HepG2 (cell line): ENCODE results near the gene ARID5B. TPM values are rescaled to one million over a fixed set of nuclear protein-coding genes. Genes with fewer than 3 reads are reported as not detected.

Experiments
- ATAC-seq: fragments of 200-7000 bp; cut with Tn5 transposase; 3 replicates; pipeline ENCODE4 v1.9.1; 2020; ENCODE audit warnings: mild to moderate bottlenecking, moderate library complexity
- BruUV-seq: library from RNA; stranded (reverse); fragments of 400-500 nt; replicated peaks from 2 replicates; lab custom pipeline; 2021; lab: Mats Ljungman, UMichigan
- CTCF ChIA-PET: fragments of 300-600 bp; formaldehyde crosslinking; extraction: SDS; loops from one replicate; lab custom pipeline; 2021; ENCODE audit warnings: low total read pairs, inconsistent platforms, low intra/inter-chr PET ratio; lab: Yijun Ruan, JAX
- POLR2A ChIA-PET: fragments of 350-600 bp; sonication (Branson Sonifier 250); formaldehyde crosslinking; loops from one replicate; lab custom pipeline; 2020; ENCODE audit warnings: antibody characterized with exemption, inconsistent platforms; lab: Yijun Ruan, JAX
- DNase-seq: peaks from one replicate; pipeline ENCODE4 v3.0.0-alpha.2; 2015; ENCODE audit warnings: low spot score
- FAIRE-seq: peaks from 3 replicates; lab custom pipeline; 2011; peaks lifted over from hg19 to GRCh38; lab: Jason Lieb, UNC
- H2AFZ ChIP-seq: one replicate; pipeline ENCODE4 v1.6.1; 2011; ENCODE audit warnings: low read length, inconsistent platforms
- H3K27ac ChIP-seq: fragments of 300-600 bp; 3 replicates; pipeline ENCODE4 v1.8.0; 2011; ENCODE audit warnings: mixed run types, mild to moderate bottlenecking, mixed read lengths, low read length, inconsistent platforms; ENCODE audit not compliant: insufficient read depth; ENCODE audit errors: extremely low read length
- H3K27me3 ChIP-seq, 2 experiments: fragments of 200-600 bp in 1 of 2; 2 replicates in 1 of 2; 3 replicates in 1 of 2; pipeline versions ENCODE4 v1.6.0 to v1.8.0; 2011; ENCODE audit warnings: low read length in 2 of 2, mild to moderate bottlenecking in 2 of 2, moderate library complexity in 2 of 2, inconsistent platforms in 1 of 2; ENCODE audit not compliant: insufficient read depth in 2 of 2, control insufficient read depth in 1 of 2
- H3K36me3 ChIP-seq, 2 experiments: fragments of 200-600 bp in 1 of 2; replicated peaks in 1 of 2; 2 replicates in 1 of 2; 3 replicates in 1 of 2; pipeline versions ENCODE4 v1.5.1 to v1.8.0; 2011; ENCODE audit warnings: low read length in 2 of 2, inconsistent platforms in 1 of 2; ENCODE audit not compliant: insufficient read depth in 2 of 2, control insufficient read depth in 1 of 2
- H3K4me1 ChIP-seq: 2 replicates; pipeline ENCODE4 v1.5.1; 2012; ENCODE audit warnings: low read length, inconsistent platforms; ENCODE audit not compliant: insufficient read depth
- H3K4me2 ChIP-seq: 2 replicates; pipeline ENCODE4 v1.6.0; 2011; ENCODE audit warnings: low read depth, low read length, inconsistent platforms
- H3K4me3 ChIP-seq, 3 experiments: fragments of 200-600 bp in 1 of 3; sonication (generic), shearing (Covaris generic) in 1 of 3; replicated peaks in 1 of 3; 2 replicates each; pipeline ENCODE4 v1.5.1; 2011 to 2016; ENCODE audit warnings: low read length in 3 of 3, inconsistent platforms in 2 of 3, low read depth in 2 of 3, mild to moderate bottlenecking in 2 of 3, control low read depth in 1 of 3, mixed read lengths in 1 of 3; ENCODE audit not compliant: insufficient read depth in 1 of 3
- H3K79me2 ChIP-seq: one replicate; pipeline ENCODE4 v1.6.1; 2011; ENCODE audit warnings: low read length, inconsistent platforms; ENCODE audit not compliant: insufficient read depth
- H3K9ac ChIP-seq: 2 replicates; pipeline ENCODE4 v1.6.0; 2011; ENCODE audit warnings: mild to moderate bottlenecking, low read depth, low read length, inconsistent platforms; ENCODE audit not compliant: insufficient read depth
- H3K9me3 ChIP-seq: 2 replicates; pipeline ENCODE4 v1.5.1; 2012; ENCODE audit warnings: mild to moderate bottlenecking, low read length
- H4K20me1 ChIP-seq: 2 replicates; pipeline ENCODE4 v1.6.0; 2011; ENCODE audit warnings: inconsistent platforms, mild to moderate bottlenecking, low read length, moderate library complexity; ENCODE audit not compliant: insufficient read depth
- CEBPG ChIP-seq: IDR thresholded peaks from 2 replicates; pipeline ENCODE4 v1.6.1; 2016
- KDM4B ChIP-seq: sonication (generic); formaldehyde crosslinking; IDR thresholded peaks from 2 replicates; pipeline ENCODE4 v1.4.0; 2020; ENCODE audit warnings: missing genetic modification reagents
- KLF11 ChIP-seq: IDR thresholded peaks from 2 replicates; pipeline ENCODE4 v1.6.1; 2016; ENCODE audit warnings: missing compliant biosample characterization
- KLF9 ChIP-seq: IDR thresholded peaks from 2 replicates; pipeline ENCODE4 v1.6.1; 2016; ENCODE audit warnings: low read depth
- NR3C1 ChIP-seq: sonication (generic); formaldehyde crosslinking; IDR thresholded peaks from 2 replicates; pipeline ENCODE4 v1.4.0; 2020; ENCODE audit warnings: missing genetic modification reagents
- SRSF9 ChIP-seq: fragments of 200-400 bp; formaldehyde crosslinking; IDR thresholded peaks from 2 replicates; pipeline ENCODE4 v1.6.1; 2018; ENCODE audit warnings: borderline replicate concordance, mild to moderate bottlenecking, low read depth, low read length; ENCODE audit not compliant: insufficient read depth, poor library complexity, severe bottlenecking
- XRCC5 ChIP-seq: fragments of 200-400 bp; formaldehyde crosslinking; optimal IDR thresholded peaks from 2 replicates; pipeline ENCODE3; 2017; ENCODE audit warnings: mild to moderate bottlenecking, low read length
- ZFP1 ChIP-seq: IDR thresholded peaks from 2 replicates; pipeline ENCODE4 v1.6.1; 2016
- ZNF253 ChIP-seq: sonication (generic); formaldehyde crosslinking; IDR thresholded peaks from 2 replicates; pipeline ENCODE4 v1.8.0; 2022; ENCODE audit warnings: mild to moderate bottlenecking, missing genetic modification reagents, borderline replicate concordance
- WGBS: methylation state at CpG from one replicate; pipeline ENCODE4 v1.1.6; 2017; ENCODE audit warnings: low lambda C conversion rate; 5-methylcytosine and 5-hydroxymethylcytosine counted together
- in situ Hi-C: cut with HindIII; loops from 2 replicates; pipeline ENCODE4 v1.10.0; 2017; ENCODE audit warnings: low pct_unique_long_range_greater_than_20kb; ENCODE audit not compliant: extremely low pct_ligation_motif_present
- intact Hi-C: fragments of 100-400 bp; cut with micrococcal nuclease; formaldehyde crosslinking; loops from one replicate; pipeline ENCODE4 v1.10.0; 2022; ENCODE audit not compliant: unreplicated experiment
- polyA plus RNA-seq, 8 experiments: library from polyadenylated mRNA; depleted of rRNA in 3 of 8; stranded (reverse) in 7 of 8; unstranded in 1 of 8; fragments of >200 nt; fragmentation: Illumina TruSeq in 4 of 8; extraction: Trizol in 4 of 8; gene quantifications; 2 replicates each; pipeline versions ENCODE4 v1.2.1 to v1.2.3, GENCODE V29; 2011 to 2016; ENCODE audit warnings: low read depth in 4 of 8, missing spikeins in 1 of 8, mixed read lengths in 1 of 8; ENCODE audit not compliant: insufficient read depth in 1 of 8
- total RNA-seq, 5 experiments: library from RNA; depleted of rRNA; stranded (reverse); fragments of >200 nt; fragmentation: Illumina TruSeq; extraction: Trizol; gene quantifications; 2 replicates each; pipeline ENCODE4 v1.2.3, GENCODE V29; 2016; ENCODE audit warnings: low read depth in 1 of 5
- TF ChIP-seq, protein P1 (sequence below): sonication (generic); formaldehyde crosslinking; IDR thresholded peaks from 2 replicates; pipeline ENCODE4 v1.4.0; 2020; ENCODE audit warnings: mild to moderate bottlenecking, missing genetic modification reagents

ARID5B gene
- total and polyA plus RNA-seq, 2 of the 13 experiments (the other 11 are each of a cell fraction or from before 2014, with no cell fraction given): 6.2 to 21.1 TPM

DNA sequence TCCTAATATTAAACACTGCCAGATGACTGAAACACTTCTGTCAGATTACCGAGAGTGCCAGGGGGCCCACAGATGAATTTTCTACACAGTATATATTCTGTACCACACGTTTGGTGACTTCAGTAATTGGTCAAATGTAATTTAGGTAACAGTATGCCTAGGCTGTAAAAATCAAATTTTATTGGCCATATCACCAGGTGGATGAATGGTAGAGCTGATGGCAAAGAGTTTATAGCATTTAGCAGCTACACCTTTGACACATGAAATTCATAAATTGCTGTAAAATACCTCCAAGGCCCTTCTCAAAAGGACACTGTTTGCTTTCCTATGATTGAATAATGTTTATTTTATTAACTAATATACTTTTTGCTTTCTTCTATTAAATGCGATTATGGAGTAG lies 101.3 kb downstream of the ARID5B start:
- no peak for FAIRE-seq
- no TSS peak for BruUV-seq
- no peak for ATAC-seq
- TF ChIP-seq NR3C1 (CRISPR knock-in tag) (no peak), SRSF9 (no peak), KDM4B (CRISPR knock-in tag) (no peak), XRCC5 (no peak), ZNF253 (no peak)
- TF ChIP-seq, all 625 proteins: peak for 0
- Histone ChIP-seq H3K36me3 (peaks cover 9 to 21% of the 10 kb centered on the region in 2 experiments), H3K9ac (no peak overlapping the region), H4K20me1 (no peaks in the 10 kb centered on the region), H3K4me1 (peaks cover 56% of the 10 kb centered on the region), H3K27me3 (no peaks in the 10 kb centered on the region), H3K4me3 (no peak overlapping the region), H2AFZ (no peak overlapping the region), H3K27ac (no peak overlapping the region), H3K4me2 (no peak overlapping the region), H3K9me3 (no peaks in the 10 kb centered on the region), H3K79me2 (no peaks in the 10 kb centered on the region)
- 93% methylated on average over 3 of the region's 3 CpGs for WGBS
- ChIA-PET CTCF (interaction anchor here (0.5 kb wide), 1 partner anchor 105 kb away, joined by 3 read pairs; no protein-coding TSS in a partner anchor), POLR2A (no interaction called here)
- no peak for DNase-seq
- intact Hi-C loops: no loop called here
- in situ Hi-C loops: no loop called here

DNA sequence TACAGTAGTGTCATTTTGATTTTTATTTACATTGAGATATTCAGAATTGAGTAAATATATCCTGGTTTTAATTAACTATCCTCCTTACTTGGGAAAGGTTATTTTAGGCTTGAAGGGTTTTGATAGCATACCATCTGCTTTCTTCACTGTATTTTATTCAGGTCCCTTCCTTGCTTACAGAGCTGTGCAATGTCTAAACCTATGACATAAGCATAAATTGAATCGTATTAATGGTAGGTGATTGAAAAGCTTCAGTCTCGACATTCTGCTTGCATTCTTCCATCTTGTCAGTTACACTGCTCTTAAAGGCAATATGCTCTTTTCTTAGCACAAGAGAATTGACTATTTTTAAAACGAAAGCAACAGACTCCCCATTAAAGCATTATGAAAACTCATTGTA lies 102.5 kb downstream of the ARID5B start:
- peaks cover under 1% of the 10 kb centered on the region for H3K79me2 ChIP-seq
- H3K4me3 ChIP-seq: no peak overlapping the region
- H3K9me3 ChIP-seq: no peaks in the 10 kb centered on the region
- ChIA-PET POLR2A (interaction anchor here (0.6 kb wide), 1 partner anchor 32 kb away, joined by 3 read pairs; no protein-coding TSS in a partner anchor), CTCF (no interaction called here)
- WGBS: 95% methylated on average over 3 of the region's 3 CpGs
- DNase-seq (no peak), FAIRE-seq (no peak), ATAC-seq (no peak)
- no peak for TF ChIP-seq ZFP1
- no peak for TF ChIP-seq CEBPG (CRISPR knock-in tag)
- TF ChIP-seq, protein P1, sequence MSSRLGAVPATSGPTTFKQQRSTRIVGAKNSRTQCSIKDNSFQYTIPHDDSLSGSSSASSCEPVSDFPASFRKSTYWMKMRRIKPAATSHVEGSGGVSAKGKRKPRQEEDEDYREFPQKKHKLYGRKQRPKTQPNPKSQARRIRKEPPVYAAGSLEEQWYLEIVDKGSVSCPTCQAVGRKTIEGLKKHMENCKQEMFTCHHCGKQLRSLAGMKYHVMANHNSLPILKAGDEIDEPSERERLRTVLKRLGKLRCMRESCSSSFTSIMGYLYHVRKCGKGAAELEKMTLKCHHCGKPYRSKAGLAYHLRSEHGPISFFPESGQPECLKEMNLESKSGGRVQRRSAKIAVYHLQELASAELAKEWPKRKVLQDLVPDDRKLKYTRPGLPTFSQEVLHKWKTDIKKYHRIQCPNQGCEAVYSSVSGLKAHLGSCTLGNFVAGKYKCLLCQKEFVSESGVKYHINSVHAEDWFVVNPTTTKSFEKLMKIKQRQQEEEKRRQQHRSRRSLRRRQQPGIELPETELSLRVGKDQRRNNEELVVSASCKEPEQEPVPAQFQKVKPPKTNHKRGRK (CRISPR knock-in tag): no peak
- TF ChIP-seq KLF11: no peak
- TF ChIP-seq SRSF9: no peak
- no peak for TF ChIP-seq KLF9 (CRISPR knock-in tag)
- no peak overlapping the region for H3K27ac ChIP-seq
- H3K36me3 ChIP-seq: peaks cover 10 to 16% of the 10 kb centered on the region in 2 experiments
- H3K4me2 ChIP-seq: no peak overlapping the region
- H3K9ac ChIP-seq: no peak overlapping the region
- H3K4me1 ChIP-seq: peaks cover 68% of the 10 kb centered on the region
- no peaks in the 10 kb centered on the region for H3K27me3 ChIP-seq
- in situ Hi-C loops (no loop called here), intact Hi-C loops (no loop called here)
- no peak overlapping the region for H2AFZ ChIP-seq
- BruUV-seq: no TSS peak
- H4K20me1 ChIP-seq: no peaks in the 10 kb centered on the region
